ENCODE data around the gene B4GALT1.

DNA sequence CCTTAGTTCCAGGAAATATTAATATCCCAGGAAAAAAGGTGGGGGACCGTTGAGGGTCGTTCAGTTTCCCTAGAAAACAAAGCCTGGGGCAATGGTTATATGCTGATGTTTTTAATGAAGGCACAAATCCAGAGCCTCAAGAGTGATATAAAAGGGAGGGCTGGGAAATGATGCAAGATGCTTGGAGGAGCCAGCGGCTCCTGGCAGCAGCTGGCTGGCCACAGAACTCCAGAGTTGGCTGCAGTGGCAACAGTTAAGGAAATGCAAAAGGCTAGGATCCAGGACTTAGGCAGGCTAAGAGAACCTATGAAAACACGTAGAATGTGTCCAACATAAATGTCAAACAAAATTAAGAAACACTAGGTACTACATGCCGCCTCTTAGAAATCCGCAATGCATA is 31.0 kb upstream of the B4GALT1 start:
- TF ChIP-seq, protein P1, sequence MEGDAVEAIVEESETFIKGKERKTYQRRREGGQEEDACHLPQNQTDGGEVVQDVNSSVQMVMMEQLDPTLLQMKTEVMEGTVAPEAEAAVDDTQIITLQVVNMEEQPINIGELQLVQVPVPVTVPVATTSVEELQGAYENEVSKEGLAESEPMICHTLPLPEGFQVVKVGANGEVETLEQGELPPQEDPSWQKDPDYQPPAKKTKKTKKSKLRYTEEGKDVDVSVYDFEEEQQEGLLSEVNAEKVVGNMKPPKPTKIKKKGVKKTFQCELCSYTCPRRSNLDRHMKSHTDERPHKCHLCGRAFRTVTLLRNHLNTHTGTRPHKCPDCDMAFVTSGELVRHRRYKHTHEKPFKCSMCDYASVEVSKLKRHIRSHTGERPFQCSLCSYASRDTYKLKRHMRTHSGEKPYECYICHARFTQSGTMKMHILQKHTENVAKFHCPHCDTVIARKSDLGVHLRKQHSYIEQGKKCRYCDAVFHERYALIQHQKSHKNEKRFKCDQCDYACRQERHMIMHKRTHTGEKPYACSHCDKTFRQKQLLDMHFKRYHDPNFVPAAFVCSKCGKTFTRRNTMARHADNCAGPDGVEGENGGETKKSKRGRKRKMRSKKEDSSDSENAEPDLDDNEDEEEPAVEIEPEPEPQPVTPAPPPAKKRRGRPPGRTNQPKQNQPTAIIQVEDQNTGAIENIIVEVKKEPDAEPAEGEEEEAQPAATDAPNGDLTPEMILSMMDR (IDR thresholded peaks at IDR 0.05), result no peak
- no peak for TF ChIP-seq EZH2 (IDR thresholded peaks at IDR 0.05)

Data from neural progenitor cell (in vitro differentiated cells).